T-helper 2 cell treated with Interferon-gamma antibody and Interleukin-4, amounts not matched to agents 5 μg/mL and 100 μg/mL, for 36 hours (primary cell): ENCODE measurements around the gene CRACR2B.

Source experiments
- DNase-seq: peaks from one replicate; pipeline ENCODE4 v3.0.0; 2021; ENCODE audit warnings: low spot score
- H3K27ac Mint-ChIP-seq: one replicate; pipeline ENCODE4 v1.8.0; 2021; ENCODE audit warnings: mild to moderate bottlenecking, mixed read lengths
- H3K27me3 Mint-ChIP-seq: one replicate; pipeline ENCODE4 v1.8.0; 2021; ENCODE audit warnings: low read depth, mixed read lengths
- H3K36me3 Mint-ChIP-seq: one replicate; pipeline ENCODE4 v1.8.0; 2021; ENCODE audit warnings: low read depth, mixed read lengths
- H3K4me1 Mint-ChIP-seq: one replicate; pipeline ENCODE4 v1.8.0; 2021; ENCODE audit warnings: low read depth, mixed read lengths
- H3K4me3 Mint-ChIP-seq: one replicate; pipeline ENCODE4 v1.8.0; 2022; ENCODE audit warnings: mild to moderate bottlenecking, moderate library complexity, mixed read lengths
- H3K9me3 Mint-ChIP-seq: one replicate; pipeline ENCODE4 v1.8.0; 2021; ENCODE audit warnings: mixed read lengths

The CRACR2B gene

GRCh38 chr11:813072-813455 is 14.7 kb upstream of the CRACR2B start:
- peaks cover 11% of the 10 kb centered on the region for H3K4me1 Mint-ChIP-seq
- no peak for DNase-seq
- no peaks in the 10 kb centered on the region for H3K9me3 Mint-ChIP-seq
- no peaks in the 10 kb centered on the region for H3K27me3 Mint-ChIP-seq
- peak overlapping the region; percentile 29 for H3K4me3 Mint-ChIP-seq
- no peak overlapping the region for H3K27ac Mint-ChIP-seq
- peaks cover 33% of the 10 kb centered on the region for H3K36me3 Mint-ChIP-seq

DNA sequence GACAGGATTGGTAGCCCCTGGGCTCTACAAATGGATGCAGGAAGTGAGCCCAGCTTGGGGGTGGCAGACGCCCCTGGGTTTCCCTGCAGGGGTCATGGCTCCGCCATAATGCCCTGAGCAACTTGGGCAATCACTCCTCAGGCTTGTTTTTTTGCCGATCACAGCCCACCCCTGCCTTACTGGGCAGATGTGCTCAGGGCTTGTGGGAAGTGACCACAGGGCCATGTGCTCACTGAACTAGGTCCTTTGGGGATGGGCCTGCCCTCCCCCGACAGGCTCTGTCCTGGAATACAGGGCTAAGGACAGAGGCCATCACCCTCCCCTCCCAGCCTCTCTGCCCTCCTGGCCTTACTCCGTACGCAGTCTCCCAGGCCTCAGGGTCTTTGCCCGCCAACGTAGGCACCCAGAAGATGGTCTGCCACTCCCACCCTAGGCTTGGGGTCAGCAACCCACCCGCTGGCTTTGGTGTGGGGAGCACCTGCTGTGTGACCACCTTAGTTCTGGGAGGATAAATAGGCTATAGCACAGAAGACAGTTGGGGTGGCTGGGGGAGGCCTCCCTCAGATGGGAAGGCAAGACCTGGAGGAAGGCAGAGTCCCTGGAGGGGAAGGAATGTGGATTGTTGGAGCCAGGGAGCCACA is 14.1 kb upstream of the CRACR2B start:
- no peak overlapping the region for H3K4me3 Mint-ChIP-seq
- no peaks in the 10 kb centered on the region for H3K27me3 Mint-ChIP-seq
- H3K27ac Mint-ChIP-seq: peak overlapping the region; percentile 35
- H3K4me1 Mint-ChIP-seq: peaks cover 11% of the 10 kb centered on the region
- H3K36me3 Mint-ChIP-seq: peaks cover 33% of the 10 kb centered on the region
- H3K9me3 Mint-ChIP-seq: no peaks in the 10 kb centered on the region
- DNase-seq: no peak

DNA sequence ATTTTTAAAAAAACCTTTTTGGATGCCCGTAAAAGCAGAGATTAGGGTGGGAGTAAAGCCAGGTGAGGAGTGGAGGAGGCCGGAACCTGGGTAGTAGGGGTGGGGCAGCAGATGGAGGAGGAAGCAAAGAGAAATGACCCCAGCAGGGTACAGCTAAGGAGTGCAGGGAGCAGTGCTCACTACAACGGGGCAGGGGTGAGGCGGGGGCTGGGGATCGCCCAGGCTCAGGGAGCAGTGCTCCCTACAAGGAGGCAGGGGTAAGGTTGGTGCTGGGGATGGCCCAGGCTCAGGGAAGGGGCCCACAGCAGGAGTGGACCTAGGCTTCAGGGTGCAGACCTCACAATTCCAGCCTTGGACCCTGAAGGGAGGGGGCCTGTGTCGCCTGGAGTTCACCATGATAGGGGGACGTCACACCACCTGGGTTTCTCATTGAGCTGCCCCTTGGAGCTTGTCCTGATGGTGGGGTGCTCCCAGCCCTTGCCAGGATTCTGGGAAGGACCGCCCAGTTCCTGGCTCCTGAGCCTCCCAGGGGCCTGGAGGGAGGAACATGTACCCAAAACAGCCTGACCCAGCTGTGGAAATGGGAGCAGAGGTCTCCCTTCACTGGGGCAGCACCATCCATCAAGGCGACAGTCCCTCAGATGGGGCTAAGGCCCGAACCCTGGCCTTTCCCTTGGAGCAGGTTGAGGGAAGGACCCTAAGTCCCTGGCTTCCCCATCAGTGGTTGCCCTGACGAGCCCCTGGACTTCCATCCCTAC is 11.9 kb upstream of the CRACR2B start:
- H3K4me3 Mint-ChIP-seq: no peak overlapping the region
- H3K36me3 Mint-ChIP-seq: peaks cover 24% of the 10 kb centered on the region
- no peak overlapping the region for H3K27ac Mint-ChIP-seq
- H3K9me3 Mint-ChIP-seq: no peaks in the 10 kb centered on the region
- no peak for DNase-seq
- no peaks in the 10 kb centered on the region for H3K27me3 Mint-ChIP-seq
- H3K4me1 Mint-ChIP-seq: peaks cover 9% of the 10 kb centered on the region

- peaks cover 7% of the 10 kb centered on the region for H3K4me1 Mint-ChIP-seq
- H3K27ac Mint-ChIP-seq: no peak overlapping the region
- no peaks in the 10 kb centered on the region for H3K27me3 Mint-ChIP-seq
- H3K4me3 Mint-ChIP-seq: no peak overlapping the region
- H3K36me3 Mint-ChIP-seq: peaks cover 19% of the 10 kb centered on the region
- DNase-seq: no peak
- no peaks in the 10 kb centered on the region for H3K9me3 Mint-ChIP-seq
Observed at GRCh38 chr11:816433-816779, 11.3 kb upstream of the CRACR2B start.

DNA sequence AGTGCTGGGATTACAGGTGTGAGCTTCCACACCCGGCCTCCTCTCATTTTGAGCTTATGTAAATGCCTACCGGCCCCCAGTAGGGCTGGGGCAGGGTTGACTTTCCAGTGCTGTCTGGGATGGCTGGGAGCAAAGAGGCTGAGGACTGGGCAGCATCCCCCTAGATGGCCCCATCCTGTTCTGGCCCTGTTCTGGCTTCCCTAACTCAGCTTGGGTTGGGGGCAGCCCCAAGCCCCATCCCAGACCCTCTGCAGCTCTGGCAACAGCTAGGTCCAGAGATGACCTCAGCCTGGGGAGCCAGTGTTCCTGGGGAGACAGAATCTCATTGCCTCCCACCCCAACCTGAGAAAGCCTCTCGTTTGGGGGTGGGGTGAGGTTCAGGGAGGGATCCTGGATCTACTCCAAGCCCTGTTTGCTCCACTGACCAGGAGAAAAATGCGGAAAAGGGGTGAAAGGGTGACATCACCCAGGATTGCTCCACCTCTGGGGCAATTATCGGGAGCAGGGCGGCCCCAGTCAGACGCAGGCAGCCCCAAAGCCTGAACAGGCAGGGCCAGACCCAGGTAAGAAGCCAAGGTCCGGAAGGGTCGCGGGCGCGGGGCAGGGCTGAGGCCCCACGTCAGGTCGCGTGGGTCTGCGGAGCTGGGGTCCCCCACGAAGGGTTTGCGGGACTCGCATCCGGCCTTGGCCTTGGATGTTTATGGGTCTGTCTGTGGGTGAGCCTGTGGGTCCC is 9.2 kb upstream of the CRACR2B start, which contains the start of gene PNPLA2:
Gene PNPLA2, plus strand, starts transcription at position 519 of the 733 bp plus-strand sequence. CDS start 805 bp downstream, outside the sequence.
- peak within 1 kb of the TSS; percentile 79 for H3K4me3 Mint-ChIP-seq
- no peaks in the 10 kb centered on the region for H3K9me3 Mint-ChIP-seq
- H3K27me3 Mint-ChIP-seq: no peaks in the 10 kb centered on the region
- peaks cover 5% of the 10 kb centered on the region for H3K36me3 Mint-ChIP-seq
- H3K4me1 Mint-ChIP-seq: peaks cover 5% of the 10 kb centered on the region
- H3K27ac Mint-ChIP-seq: peak within 1 kb of the TSS; percentile 82
- no peak for DNase-seq

GRCh38 chr11:819129-819931 is 8.4 kb upstream of the CRACR2B start:
- no peaks in the 10 kb centered on the region for H3K27me3 Mint-ChIP-seq
- H3K4me1 Mint-ChIP-seq: peaks cover 5% of the 10 kb centered on the region
- peak overlapping the region; percentile 79 for H3K4me3 Mint-ChIP-seq
- peak; percentile 87 for DNase-seq
- H3K27ac Mint-ChIP-seq: peak overlapping the region; percentile 82
- H3K9me3 Mint-ChIP-seq: no peaks in the 10 kb centered on the region
- H3K36me3 Mint-ChIP-seq: peaks cover 2% of the 10 kb centered on the region

DNA sequence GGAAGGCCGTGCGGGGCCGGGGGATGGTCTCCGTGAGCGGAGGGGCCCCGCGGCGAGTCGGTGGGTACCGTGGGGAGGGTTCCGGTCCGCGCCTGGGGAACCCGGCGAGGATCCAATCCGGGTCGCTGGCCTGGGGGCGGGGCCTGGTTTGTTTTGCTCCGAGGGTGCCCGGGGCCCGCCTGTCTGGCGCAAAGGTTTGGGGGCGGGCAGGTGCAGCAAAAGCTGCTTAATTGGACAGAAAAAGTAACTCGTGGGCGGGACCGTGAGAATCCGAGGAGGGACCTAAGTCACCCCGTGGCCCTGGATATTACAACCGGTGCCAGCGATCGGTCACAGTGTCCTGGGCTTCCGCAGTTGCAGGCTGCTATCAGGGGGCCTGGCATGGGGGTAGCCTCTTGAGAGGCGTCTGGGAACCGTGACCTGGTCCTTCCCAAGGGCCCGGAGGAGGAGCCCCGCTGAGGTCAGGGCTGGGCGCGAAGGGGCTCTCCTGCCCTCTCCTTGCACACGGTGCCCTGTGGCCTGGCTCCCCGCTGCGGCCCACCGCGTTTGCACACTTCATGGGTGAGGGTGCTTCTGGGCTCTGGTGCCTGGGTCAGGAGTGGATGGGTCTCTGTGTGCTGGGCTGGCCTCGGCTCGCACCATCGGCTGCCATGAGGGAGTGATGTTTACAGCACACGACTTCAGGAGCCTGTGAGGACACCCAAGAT is 7.6 kb upstream of the CRACR2B start:
- H3K4me3 Mint-ChIP-seq: peak overlapping the region; percentile 79
- H3K9me3 Mint-ChIP-seq: no peaks in the 10 kb centered on the region
- H3K27ac Mint-ChIP-seq: peak overlapping the region; percentile 82
- H3K36me3 Mint-ChIP-seq: peaks cover 6% of the 10 kb centered on the region
- DNase-seq: peak; percentile 91
- H3K27me3 Mint-ChIP-seq: no peaks in the 10 kb centered on the region
- H3K4me1 Mint-ChIP-seq: peaks cover 5% of the 10 kb centered on the region

GRCh38 chr11:820655-821511 is 6.8 kb upstream of the CRACR2B start:
- no peak for DNase-seq
- H3K36me3 Mint-ChIP-seq: peaks cover 10% of the 10 kb centered on the region
- peak overlapping the region; percentile 79 for H3K4me3 Mint-ChIP-seq
- H3K9me3 Mint-ChIP-seq: no peaks in the 10 kb centered on the region
- peak overlapping the region; percentile 82 for H3K27ac Mint-ChIP-seq
- peaks cover 5% of the 10 kb centered on the region for H3K4me1 Mint-ChIP-seq
- no peaks in the 10 kb centered on the region for H3K27me3 Mint-ChIP-seq

DNA sequence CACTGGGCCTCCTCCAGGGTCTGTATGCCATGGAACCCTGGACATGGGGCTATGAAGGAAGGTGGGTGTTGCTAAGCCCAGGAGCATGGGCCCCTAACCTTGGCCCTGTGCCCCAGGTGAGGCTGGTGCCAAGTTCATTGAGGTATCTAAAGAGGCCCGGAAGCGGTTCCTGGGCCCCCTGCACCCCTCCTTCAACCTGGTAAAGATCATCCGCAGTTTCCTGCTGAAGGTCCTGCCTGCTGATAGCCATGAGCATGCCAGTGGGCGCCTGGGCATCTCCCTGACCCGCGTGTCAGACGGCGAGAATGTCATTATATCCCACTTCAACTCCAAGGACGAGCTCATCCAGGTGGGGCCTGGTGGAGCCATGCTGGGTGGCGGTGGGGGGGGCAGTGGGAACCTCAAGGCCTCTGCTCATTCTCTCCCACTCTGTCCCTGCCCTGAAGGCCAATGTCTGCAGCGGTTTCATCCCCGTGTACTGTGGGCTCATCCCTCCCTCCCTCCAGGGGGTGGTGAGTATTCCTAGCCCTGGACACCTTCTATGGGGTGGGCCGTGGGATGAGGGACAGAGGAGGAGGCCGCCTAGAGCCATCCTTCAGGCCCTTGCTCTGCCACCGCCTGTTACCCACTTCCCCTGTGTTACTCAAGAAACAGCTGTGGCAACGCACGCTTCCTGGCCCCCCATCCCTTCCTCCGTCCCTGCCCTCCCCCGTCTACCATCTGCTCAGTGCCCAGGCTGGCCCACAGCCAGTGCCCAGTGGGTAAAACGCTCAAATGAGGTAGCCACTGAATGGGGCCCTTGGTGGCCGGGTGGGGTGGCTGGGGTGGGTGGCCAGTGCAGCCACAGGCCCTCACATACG is 6.0 kb upstream of the CRACR2B start:
- H3K36me3 Mint-ChIP-seq: peaks cover 10% of the 10 kb centered on the region
- H3K4me3 Mint-ChIP-seq: peak overlapping the region; percentile 79
- H3K27ac Mint-ChIP-seq: no peak overlapping the region

GRCh38 chr11:823441-824291 is 4.1 kb upstream of the CRACR2B start:
- H3K4me3 Mint-ChIP-seq: no peak overlapping the region
- H3K27ac Mint-ChIP-seq: no peak overlapping the region

More for the DNA sequence above, 6.0 kb upstream of the CRACR2B start:
- DNase-seq: no peak
- peaks cover 5% of the 10 kb centered on the region for H3K4me1 Mint-ChIP-seq
- H3K9me3 Mint-ChIP-seq: no peaks in the 10 kb centered on the region
- H3K27me3 Mint-ChIP-seq: no peaks in the 10 kb centered on the region

GRCh38 chr11:824292-824880 is 3.3 kb upstream of the CRACR2B start:
- DNase-seq: no peak
- Mint-ChIP-seq H3K4me1 (peaks cover 17% of the 10 kb centered on the region), H3K27ac (no peak overlapping the region), H3K27me3 (peaks cover 19% of the 10 kb centered on the region), H3K4me3 (no peak overlapping the region), H3K9me3 (no peaks in the 10 kb centered on the region), H3K36me3 (peaks cover 10% of the 10 kb centered on the region)

More at GRCh38 chr11:823441-824291, 4.1 kb upstream of the CRACR2B start:
- no peak for DNase-seq
- Mint-ChIP-seq H3K27me3 (peaks cover 11% of the 10 kb centered on the region), H3K36me3 (peaks cover 10% of the 10 kb centered on the region), H3K4me1 (peaks cover 15% of the 10 kb centered on the region), H3K9me3 (no peaks in the 10 kb centered on the region)
